HG02798 (cell line): ENCODE measurements around the gene AICDA.

ENCODE experiments used
- ATAC-seq: cut with Tn5 transposase; IDR thresholded peaks from one replicate; pipeline ENCODE4 v1.9.1; 2021; ENCODE audit warnings: mild to moderate bottlenecking; ENCODE audit not compliant: unreplicated experiment, poor library complexity

Gene AICDA

DNA sequence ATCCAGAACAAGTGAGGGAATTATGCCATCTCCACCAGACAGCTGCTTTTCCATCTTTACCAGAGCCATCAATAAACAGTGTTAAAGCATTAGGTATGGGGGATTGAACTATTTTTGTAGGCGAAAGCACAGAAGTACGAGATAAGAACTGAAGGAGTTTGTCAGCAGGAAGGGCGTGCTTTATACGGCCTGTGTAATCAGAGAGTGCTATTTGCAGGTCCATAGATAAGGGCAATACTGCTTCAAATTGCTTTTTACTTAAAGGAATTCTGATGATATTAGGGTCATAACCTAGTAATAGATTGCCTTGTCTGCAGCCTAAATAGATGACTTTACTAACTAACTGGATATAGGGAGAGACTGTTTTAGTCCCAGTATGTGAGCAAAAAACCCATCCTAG, 51.6 kb downstream of the AICDA start:
- no peak for ATAC-seq

GRCh38 chr12:8559676-8560075, 53.0 kb downstream of the AICDA start:
- ATAC-seq: no peak

DNA sequence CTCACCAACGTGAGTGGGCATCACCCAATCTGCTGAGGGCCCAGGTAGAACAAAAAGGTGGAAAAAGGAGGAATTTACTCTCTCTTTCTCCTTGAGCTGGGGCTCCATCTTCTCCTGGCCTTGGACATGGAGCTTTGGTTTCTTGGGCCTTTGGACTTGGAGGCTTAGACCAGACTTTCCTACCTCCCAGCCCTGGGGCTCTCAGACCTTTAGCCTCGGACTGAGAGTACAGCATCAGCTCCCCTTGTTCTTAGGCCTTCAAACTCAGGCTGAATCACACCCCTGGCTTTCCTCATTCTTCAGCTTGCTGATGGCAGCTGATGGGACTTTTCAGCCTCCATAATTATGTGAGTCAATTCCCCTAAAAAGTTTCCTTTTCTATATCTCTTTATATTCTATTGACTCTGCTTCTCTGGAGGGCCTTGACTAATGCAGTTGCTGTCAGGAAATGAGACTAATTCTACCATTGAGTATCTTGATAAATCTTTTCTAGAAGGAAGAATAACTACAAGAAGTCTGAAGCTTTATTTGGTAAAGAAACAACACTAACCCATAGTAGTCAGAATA, 56.0 kb downstream of the AICDA start:
- ATAC-seq: no peak

- no peak for ATAC-seq
These were observed 58.0 kb downstream of the AICDA start for GRCh38 chr12:8554451-8555195.

DNA sequence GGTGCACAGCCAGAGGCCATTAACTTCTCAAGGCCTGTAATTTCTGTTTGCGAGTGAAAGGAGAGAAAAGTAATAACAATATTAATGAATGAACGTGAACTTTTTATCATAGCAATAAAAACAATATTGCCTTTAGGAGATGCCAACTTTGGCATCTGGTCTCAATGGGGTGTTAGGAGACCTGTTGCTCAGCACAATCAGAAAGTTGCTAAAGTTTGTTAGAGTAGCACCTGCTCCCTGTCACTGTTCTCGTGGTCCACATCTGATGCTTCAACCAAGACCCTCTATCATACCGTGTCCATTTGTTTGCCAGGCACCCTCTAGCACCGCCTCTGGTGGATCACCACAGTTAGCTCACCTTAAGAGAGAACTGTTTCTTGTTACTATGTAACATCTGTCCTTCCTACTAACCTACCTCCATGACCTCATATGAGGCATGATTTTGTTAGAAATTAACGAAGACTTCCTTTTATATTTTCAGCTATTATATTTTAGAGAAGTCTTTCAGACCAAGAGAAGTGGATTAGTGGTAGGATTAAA, 59.5 kb downstream of the AICDA start:
- no peak for ATAC-seq
